C4-2B (cell line): ENCODE measurements around the gene TRIM62.

Source experiments
- CTCF ChIP-seq: fragments of 450-650 bp; conservative IDR thresholded peaks from 2 replicates; pipeline ENCODE4 v1.5.1; 2017; ENCODE audit warnings: mild to moderate bottlenecking
- ZFX ChIP-seq: fragments of 450-650 bp; IDR thresholded peaks from 2 replicates; pipeline ENCODE4 v1.6.1; 2017

GRCh38 chr1:33180911-33181890, 642 bp downstream of the TRIM62 start:
- no peak for TF ChIP-seq CTCF
- no peak for TF ChIP-seq ZFX
